NCI-H146 treated with DMSO at 0.1 percent for 48 hours (cell line): ENCODE data around the gene UBAC1.

Experiments used
- DNase-seq: peaks from one replicate; lab custom pipeline; 2025; ENCODE audit not compliant: unreplicated experiment; lab: John Stamatoyannopoulos, UW

UBAC1 gene

GRCh38 chr9:135994501-135995192 is 33.5 kb upstream of the UBAC1 start:
- no peak for DNase-seq

- DNase-seq, result no peak
Measured at GRCh38 chr9:135993765-135994500, 32.8 kb upstream of the UBAC1 start.

GRCh38 chr9:135993409-135993742 is 32.2 kb upstream of the UBAC1 start:
- no peak for DNase-seq

- DNase-seq, result peak; percentile 17
Measured at GRCh38 chr9:135992486-135993408, 31.6 kb upstream of the UBAC1 start.

- no peak for DNase-seq
Measured at GRCh38 chr9:135991771-135992170, 30.6 kb upstream of the UBAC1 start.

- DNase-seq, result no peak
Measured at GRCh38 chr9:135990468-135991429, 29.6 kb upstream of the UBAC1 start.

DNA sequence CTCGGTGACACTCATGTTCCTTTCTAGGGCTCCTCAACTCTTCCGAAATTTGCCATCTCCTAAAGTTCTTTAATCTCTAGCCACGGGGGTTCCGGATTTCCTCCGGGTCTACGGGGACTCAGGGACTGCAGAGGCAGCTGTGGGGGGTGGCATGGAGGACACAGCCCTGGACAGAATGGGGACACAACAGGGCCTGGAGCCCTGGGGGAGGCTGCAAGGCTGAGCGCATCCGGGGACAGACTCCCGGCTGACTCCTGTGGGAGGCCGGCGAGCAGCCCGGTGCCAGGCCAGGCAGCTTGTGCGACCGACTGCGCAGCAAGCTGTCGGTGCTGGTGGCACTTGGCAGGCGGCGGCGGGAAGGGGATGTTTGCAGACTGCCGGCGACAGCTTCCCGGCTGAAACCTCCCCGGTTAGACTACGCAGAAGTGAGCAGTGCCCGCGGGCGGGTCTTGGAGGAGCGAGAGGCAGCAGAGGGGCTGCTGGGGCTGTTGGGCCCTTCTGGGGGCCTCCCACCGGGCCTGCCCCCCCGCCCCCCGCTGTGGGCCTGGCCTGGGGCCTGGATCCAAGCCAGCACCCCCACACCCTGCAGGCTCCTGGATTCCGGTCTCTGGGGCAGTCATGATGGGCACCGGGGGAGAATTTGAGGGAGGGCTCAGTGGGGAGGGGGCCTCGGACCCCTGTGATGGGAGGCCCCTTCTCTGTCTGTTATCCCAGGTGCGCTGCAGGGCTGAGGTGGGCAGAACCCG is 28.7 kb upstream of the UBAC1 start:
- DNase-seq, result peak; percentile 4

- no peak for DNase-seq
Measured at GRCh38 chr9:135989157-135989556, 28.0 kb upstream of the UBAC1 start.

GRCh38 chr9:135988493-135988892 is 27.3 kb upstream of the UBAC1 start:
- DNase-seq, result no peak

DNA sequence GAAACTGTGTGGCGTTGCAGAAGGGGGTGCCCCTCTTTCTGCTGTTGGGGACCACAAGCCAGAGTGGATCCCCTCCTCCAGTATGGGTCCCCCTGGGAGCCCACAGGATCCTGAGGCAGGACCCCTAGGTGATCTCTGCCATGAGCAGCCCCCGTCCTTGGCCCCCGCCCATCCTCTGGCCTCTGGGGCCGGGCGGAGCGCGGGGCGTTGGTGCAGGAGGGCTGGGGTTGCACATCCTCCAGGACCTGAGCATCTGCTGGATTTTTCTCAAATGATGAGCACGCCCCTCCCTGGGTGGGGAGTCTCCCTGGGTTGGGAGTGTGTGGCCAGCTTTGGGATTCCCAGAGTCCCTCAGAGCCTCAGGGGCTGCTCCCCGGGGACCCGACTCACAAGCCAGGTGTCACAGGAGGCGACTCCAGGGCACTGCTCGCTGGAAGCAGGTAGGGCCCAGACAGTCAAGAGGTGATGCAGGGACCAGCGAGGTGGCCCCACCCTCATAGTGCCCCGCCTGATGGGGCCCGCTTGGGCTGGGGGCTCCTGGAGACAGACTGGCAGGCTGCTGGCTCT is 26.7 kb upstream of the UBAC1 start:
- no peak for DNase-seq

DNA sequence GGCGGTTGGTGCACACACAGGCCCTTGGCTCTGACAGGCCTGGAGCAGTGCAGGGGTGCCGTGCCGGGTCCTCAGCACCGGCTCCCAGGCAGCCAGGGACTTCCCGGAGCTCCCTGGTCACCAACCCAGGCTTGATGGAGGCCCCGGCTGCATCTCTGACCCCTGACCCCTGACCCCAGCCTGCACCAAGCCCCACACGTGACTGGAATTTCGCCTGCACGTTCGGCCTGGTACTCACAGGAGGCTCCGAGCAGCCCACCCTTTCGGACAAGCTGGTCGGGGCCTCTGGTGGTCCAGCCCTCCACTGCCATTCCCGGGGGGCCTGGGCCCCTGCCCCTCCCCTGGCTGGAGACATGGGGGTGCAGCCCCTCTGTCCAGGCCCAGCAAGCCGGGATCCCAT is 25.4 kb upstream of the UBAC1 start:
- DNase-seq, result no peak

DNA sequence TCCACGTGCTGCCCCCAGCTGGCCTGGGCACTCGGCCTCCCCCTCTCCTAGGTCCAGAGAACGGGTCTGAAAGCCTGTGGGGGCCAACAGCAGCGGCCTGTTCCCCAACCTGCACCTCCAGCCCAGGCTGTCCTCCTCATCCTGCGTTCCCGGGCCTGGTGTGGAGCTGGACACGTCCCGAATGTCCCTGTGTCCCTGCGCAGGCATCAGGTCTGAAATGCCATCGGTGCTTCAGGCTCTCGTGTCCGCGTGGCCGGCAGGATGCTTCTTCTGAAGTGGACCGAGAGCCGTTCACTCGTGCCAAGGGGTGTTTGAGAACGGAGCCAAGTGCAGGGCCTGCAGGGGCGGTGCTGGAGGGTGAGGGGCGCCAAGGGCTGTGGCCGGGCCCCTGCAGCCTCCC is 24.7 kb upstream of the UBAC1 start:
- no peak for DNase-seq

DNA sequence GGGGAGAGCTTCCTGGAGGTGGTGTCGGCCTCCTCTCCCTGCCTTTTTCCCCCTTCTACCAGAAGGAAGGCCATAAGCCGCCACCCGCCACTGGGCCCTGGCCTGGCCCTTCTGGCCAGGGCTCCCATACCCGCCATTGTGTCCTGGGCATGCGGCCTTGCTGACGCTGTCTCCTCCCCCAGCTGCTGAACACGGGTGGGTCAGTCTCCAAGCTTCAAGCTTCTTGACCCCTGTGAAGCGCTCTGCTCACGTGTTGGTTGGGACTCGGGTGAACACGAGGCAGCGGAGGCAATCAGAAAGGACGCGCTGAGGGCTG is 24.2 kb upstream of the UBAC1 start:
- DNase-seq, result no peak

DNA sequence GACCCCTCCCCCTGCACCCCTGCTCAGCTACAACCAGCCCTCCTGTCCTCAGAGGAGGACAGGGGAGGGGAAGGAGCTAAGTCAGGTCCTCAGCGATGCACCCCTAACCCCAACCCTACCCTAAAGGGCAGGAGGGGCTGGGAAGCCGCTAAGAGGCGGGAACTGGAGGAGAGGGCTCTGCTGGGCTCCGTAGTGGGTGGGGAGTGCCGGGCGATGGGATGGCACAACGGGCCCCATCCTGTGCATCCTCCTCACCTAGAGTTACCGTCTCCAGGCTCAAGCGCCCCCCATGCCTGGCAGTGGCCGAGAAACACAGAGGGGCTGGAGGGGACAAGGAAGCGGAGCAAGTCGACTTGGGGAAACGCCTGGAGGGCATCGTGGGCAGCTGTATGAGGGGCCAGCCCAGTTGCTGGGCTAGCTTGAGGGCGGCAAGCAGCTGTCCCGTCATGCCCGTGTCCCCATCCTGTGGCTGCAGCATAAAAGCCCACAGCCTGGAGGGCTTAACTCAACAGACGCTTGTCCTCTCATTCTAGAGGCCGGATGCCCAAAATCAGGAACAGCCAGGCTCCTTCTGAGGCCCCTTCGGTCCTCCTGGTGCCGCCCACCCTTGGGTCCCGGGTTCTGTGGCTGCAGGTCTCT is 23.0 kb upstream of the UBAC1 start:
- no peak for DNase-seq

DNA sequence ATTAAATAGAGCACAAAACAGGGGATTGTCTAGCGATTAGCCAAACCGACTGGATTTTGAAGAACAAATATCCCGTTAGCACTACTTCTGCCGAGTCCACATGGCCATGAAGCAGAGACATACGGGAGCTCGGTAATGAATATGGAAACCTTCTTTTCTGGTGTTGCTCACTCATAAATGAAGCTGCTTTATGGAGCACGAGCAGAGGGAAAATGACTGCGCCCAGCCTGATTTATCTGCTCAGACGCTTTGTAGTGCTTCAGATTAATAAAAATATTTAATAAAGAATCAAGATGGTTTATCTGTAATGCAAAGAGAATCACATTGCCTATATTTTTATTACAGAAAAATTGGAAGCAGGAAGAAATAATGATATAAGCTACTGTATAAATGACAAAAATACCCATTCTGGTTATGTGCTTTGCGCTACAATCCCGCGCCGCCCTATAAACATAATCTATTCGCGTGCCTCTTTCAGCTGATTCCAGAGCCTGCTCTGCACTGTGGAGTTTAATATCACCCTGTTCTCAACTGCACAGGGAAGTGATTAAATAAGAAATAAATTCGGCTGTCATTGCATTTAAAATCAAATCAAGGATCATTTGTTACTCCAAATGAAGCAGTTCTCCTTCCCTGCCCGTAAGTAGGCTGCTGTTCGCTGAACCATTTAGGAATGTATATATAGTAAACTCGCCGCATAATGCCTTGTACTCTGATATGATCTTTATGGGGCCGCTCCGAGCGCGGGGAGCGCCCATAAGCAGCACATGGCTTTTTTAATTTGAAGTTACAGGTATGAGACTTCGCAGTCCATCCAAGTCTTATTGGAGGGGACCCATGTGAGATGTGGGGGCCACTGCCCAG is 22.3 kb upstream of the UBAC1 start:
- no peak for DNase-seq

GRCh38 chr9:135982499-135983207 is 21.5 kb upstream of the UBAC1 start:
- DNase-seq, result no peak

GRCh38 chr9:135980926-135981630 is 19.9 kb upstream of the UBAC1 start:
- no peak for DNase-seq
